DOHH2 (cell line): ENCODE results near the gene SMARCB1.

Experiments used
- H3F3A ChIP-seq: fragments of 200-600 bp; sonication (generic), shearing (Covaris generic); 2 replicates; pipeline ENCODE4 v1.6.0; 2016; ENCODE audit warnings: antibody characterized with exemption, mild to moderate bottlenecking; ENCODE audit not compliant: control insufficient read depth, insufficient read depth
- H3K27ac ChIP-seq: fragments of 200-600 bp; sonication (generic); 2 replicates; pipeline ENCODE4 v1.5.1; 2014; ENCODE audit warnings: low read depth, mild to moderate bottlenecking, low read length, moderate library complexity
- H3K27me3 ChIP-seq: fragments of 200-600 bp; sonication (generic); 2 replicates; pipeline ENCODE4 v1.6.1; 2014; ENCODE audit warnings: mild to moderate bottlenecking, low read length, mixed read lengths; ENCODE audit not compliant: control insufficient read depth
- H3K36me3 ChIP-seq: fragments of 200-600 bp; sonication (generic); 2 replicates; pipeline ENCODE4 v1.6.1; 2014; ENCODE audit warnings: mild to moderate bottlenecking, low read length, moderate library complexity, mixed read lengths; ENCODE audit not compliant: control insufficient read depth
- H3K4me1 ChIP-seq: fragments of 200-600 bp; sonication (generic); 2 replicates; pipeline ENCODE4 v1.6.1; 2014; ENCODE audit warnings: mild to moderate bottlenecking, low read length, mixed read lengths; ENCODE audit not compliant: control insufficient read depth
- H3K4me2 ChIP-seq: fragments of 200-600 bp; sonication (generic); 2 replicates; pipeline ENCODE4 v1.6.0; 2014; ENCODE audit warnings: mild to moderate bottlenecking, low read length, moderate library complexity
- H3K4me3 ChIP-seq: fragments of 200-600 bp; sonication (generic); 2 replicates; pipeline ENCODE4 v1.5.1; 2014; ENCODE audit warnings: mild to moderate bottlenecking, low read length, mixed read lengths
- H3K79me2 ChIP-seq: fragments of 200-600 bp; sonication (generic); 2 replicates; pipeline ENCODE4 v1.6.1; 2014; ENCODE audit warnings: mild to moderate bottlenecking, low read length, mixed read lengths; ENCODE audit not compliant: control insufficient read depth
- H3K9me2 ChIP-seq: fragments of 200-600 bp; sonication (generic); replicated peaks from 2 replicates; pipeline ENCODE4 v1.6.1; 2014; ENCODE audit warnings: mild to moderate bottlenecking, low read length, mixed read lengths; ENCODE audit not compliant: control insufficient read depth
- H3K9me3 ChIP-seq: fragments of 200-600 bp; sonication (generic); 2 replicates; pipeline ENCODE4 v1.6.1; 2014; ENCODE audit warnings: antibody characterized with exemption, low read length, mixed read lengths; ENCODE audit not compliant: control insufficient read depth, insufficient read depth
- H4K20me1 ChIP-seq: fragments of 200-600 bp; sonication (generic); 2 replicates; pipeline ENCODE4 v1.6.0; 2014; ENCODE audit warnings: low read depth, mild to moderate bottlenecking, antibody characterized with exemption, low read length, moderate library complexity; ENCODE audit not compliant: control insufficient read depth, insufficient read depth
- EZH2phosphoT487 ChIP-seq: fragments of 200-600 bp; sonication (generic); IDR thresholded peaks from 2 replicates; pipeline ENCODE4 v1.6.1; 2017; ENCODE audit warnings: borderline replicate concordance, mild to moderate bottlenecking, antibody characterized with exemption, low read length, moderate library complexity, mixed read lengths
- TF ChIP-seq, protein P1 (sequence below): fragments of 200-600 bp; sonication (generic); IDR thresholded peaks from one replicate; pipeline ENCODE4 v1.5.1; 2014; ENCODE audit warnings: antibody characterized with exemption, mild to moderate bottlenecking, low read depth, low read length; ENCODE audit not compliant: poor library complexity, severe bottlenecking

The SMARCB1 gene

DNA sequence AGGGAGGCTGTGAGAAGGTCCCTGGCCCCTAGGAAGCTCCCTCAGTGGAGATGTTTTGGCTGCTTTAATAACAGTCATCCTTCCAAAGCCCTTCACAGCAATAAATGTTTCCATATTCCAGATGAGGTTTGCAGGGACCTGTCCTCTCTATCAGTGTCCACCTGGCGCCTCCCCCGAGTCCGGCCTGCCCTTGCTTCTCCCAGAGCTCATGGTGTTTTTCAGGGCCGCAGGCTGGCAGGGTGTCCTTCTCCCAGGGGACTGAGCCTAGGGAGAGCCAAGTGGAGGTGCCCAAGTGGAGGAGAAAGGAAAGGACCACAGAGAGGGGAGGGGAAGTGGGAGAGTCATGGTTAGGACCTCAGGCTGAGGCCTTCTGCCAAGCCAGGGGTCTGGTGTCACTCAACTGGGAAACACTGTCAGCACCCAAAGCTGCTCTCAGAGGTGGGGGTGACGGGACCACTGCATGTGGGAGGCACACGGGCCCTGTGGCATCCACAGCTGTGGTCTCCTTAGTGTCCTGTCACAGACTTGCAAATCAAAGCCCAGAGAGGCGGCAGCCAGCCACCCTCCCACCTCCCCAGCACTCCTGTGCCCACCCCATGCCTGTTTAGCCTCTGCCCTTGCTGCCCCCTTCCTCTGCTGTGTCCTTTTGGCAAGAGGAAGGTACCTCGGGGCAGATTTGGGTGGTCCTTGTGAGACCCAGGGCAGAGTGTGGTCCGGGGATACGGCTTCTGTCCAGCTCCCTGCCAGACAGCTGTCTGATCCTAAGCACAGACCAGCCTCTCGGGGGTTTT is 45.7 kb downstream of the SMARCB1 start:
- H3K27ac ChIP-seq = no peak overlapping the region
- no peaks in the 10 kb centered on the region for H3K27me3 ChIP-seq
- TF ChIP-seq, protein P1, sequence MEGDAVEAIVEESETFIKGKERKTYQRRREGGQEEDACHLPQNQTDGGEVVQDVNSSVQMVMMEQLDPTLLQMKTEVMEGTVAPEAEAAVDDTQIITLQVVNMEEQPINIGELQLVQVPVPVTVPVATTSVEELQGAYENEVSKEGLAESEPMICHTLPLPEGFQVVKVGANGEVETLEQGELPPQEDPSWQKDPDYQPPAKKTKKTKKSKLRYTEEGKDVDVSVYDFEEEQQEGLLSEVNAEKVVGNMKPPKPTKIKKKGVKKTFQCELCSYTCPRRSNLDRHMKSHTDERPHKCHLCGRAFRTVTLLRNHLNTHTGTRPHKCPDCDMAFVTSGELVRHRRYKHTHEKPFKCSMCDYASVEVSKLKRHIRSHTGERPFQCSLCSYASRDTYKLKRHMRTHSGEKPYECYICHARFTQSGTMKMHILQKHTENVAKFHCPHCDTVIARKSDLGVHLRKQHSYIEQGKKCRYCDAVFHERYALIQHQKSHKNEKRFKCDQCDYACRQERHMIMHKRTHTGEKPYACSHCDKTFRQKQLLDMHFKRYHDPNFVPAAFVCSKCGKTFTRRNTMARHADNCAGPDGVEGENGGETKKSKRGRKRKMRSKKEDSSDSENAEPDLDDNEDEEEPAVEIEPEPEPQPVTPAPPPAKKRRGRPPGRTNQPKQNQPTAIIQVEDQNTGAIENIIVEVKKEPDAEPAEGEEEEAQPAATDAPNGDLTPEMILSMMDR = no peak
- no peak for TF ChIP-seq EZH2phosphoT487
- H3K79me2 ChIP-seq = peaks cover 85% of the 10 kb centered on the region
- no peaks in the 10 kb centered on the region; the same call in 1 of the 2 replicates for H4K20me1 ChIP-seq
- peaks cover 82% of the 10 kb centered on the region for H3K4me1 ChIP-seq
- peaks cover 13% of the 10 kb centered on the region for H3F3A ChIP-seq
- H3K36me3 ChIP-seq = peaks cover 96% of the 10 kb centered on the region
- no peak overlapping the region for H3K4me2 ChIP-seq
- no peaks in the 10 kb centered on the region for H3K9me3 ChIP-seq
- no peak overlapping the region for H3K4me3 ChIP-seq
- no peaks in the 10 kb centered on the region for H3K9me2 ChIP-seq

DNA sequence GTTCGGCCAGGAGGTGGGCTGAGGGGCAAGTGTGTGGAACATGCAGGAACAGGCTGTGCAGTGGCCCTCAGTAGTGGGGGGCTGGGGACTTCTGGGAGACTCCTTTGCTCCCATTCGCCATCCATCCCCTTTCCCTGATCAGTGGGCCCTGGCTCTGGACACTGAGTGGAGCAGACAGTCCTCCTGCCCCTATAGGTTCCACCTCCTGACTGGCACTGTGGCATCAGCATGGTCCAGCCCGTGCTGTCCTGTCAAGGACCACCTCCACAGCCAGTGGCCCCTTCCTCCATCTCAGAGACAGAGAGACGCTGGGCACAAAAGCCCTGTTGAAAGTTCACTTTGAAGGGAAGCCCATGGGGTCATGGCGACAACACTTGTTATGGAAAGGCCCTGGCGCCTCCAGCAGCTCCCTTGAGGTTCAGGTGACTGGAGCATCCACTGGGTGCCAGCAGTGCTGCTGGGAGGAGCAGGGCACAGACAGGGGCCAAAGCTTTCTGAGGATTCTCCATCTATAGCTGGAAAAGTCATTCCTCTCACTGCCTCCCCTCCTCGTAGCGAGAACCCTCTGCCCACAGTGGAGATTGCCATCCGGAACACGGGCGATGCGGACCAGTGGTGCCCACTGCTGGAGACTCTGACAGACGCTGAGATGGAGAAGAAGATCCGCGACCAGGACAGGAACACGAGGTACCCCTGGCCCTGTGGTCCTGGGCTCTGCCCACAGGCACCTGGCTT is 46.4 kb downstream of the SMARCB1 start:
- Histone ChIP-seq H3K27ac (no peak overlapping the region), H3F3A (peaks cover 13% of the 10 kb centered on the region), H3K27me3 (no peaks in the 10 kb centered on the region), H3K4me1 (peaks cover 82% of the 10 kb centered on the region), H4K20me1 (no peaks in the 10 kb centered on the region; the same call in 1 of the 2 replicates), H3K36me3 (peaks cover 98% of the 10 kb centered on the region), H3K4me3 (no peak overlapping the region), H3K4me2 (no peak overlapping the region), H3K9me2 (no peaks in the 10 kb centered on the region), H3K79me2 (peaks cover 86% of the 10 kb centered on the region), H3K9me3 (no peaks in the 10 kb centered on the region)
- no peak for TF ChIP-seq EZH2phosphoT487
- TF ChIP-seq, protein P1 = no peak

- H4K20me1 ChIP-seq = no peaks in the 10 kb centered on the region; the same call in 1 of the 2 replicates
- peaks cover 13% of the 10 kb centered on the region for H3F3A ChIP-seq
- H3K36me3 ChIP-seq = peaks cover 91% of the 10 kb centered on the region
- H3K27ac ChIP-seq = no peak overlapping the region
- TF ChIP-seq, protein P1 = no peak
- TF ChIP-seq EZH2phosphoT487 = no peak
- H3K4me2 ChIP-seq = no peak overlapping the region
- H3K27me3 ChIP-seq = no peaks in the 10 kb centered on the region
- no peaks in the 10 kb centered on the region for H3K9me2 ChIP-seq
- H3K9me3 ChIP-seq = no peaks in the 10 kb centered on the region
- no peak overlapping the region for H3K4me3 ChIP-seq
- H3K4me1 ChIP-seq = peaks cover 80% of the 10 kb centered on the region
- peaks cover 80% of the 10 kb centered on the region for H3K79me2 ChIP-seq
These were observed 47.1 kb downstream of the SMARCB1 start for GRCh38 chr22:23833911-23834317.
